MM.1S (cell line): ENCODE measurements around the gene TMC2.
"Not testable (repeated sequence)": the region's sequence is repeated elsewhere in the genome, so short reads cannot be mapped to it uniquely, and the experiment has no call there.

Experiments used
- EZH2 ChIP-seq: fragments of 300-600 bp; sonication (generic); optimal IDR thresholded peaks from 2 replicates; pipeline ENCODE3; 2017; ENCODE audit warnings: low read depth, mild to moderate bottlenecking, antibody characterized with exemption, low read length, mixed read lengths
- EZH2phosphoT487 ChIP-seq: fragments of 300-600 bp; sonication (generic); IDR thresholded peaks from 2 replicates; pipeline ENCODE4 v1.6.1; 2018; ENCODE audit warnings: antibody characterized with exemption, low read length
- TF ChIP-seq, protein P1 (sequence below): fragments of 300-600 bp; sonication (generic); IDR thresholded peaks from 2 replicates; pipeline ENCODE4 v1.5.1; 2016; ENCODE audit warnings: antibody characterized with exemption, low read length, mixed read lengths

DNA sequence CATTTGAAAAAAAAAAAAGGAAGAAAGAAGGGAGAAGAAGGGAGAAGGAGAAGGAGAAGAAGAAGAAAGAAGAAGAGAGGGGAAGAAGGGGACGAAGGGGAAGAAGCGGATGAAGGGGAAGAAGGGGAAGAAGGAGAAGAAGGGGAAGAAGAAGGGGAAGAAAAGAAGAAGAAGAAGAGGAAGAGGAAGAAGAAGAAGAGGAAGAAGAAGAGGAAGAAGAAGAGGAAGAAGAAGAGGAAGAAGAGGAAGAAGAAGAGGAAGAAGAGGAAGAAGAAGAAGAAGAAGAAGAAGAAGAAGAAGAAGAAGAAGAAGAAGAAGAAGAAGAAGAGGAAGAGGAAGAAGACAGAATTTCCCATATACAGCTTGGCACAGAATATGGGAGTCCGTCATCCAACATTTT, 145.7 kb downstream of the TMC2 start:
- TF ChIP-seq, protein P1, sequence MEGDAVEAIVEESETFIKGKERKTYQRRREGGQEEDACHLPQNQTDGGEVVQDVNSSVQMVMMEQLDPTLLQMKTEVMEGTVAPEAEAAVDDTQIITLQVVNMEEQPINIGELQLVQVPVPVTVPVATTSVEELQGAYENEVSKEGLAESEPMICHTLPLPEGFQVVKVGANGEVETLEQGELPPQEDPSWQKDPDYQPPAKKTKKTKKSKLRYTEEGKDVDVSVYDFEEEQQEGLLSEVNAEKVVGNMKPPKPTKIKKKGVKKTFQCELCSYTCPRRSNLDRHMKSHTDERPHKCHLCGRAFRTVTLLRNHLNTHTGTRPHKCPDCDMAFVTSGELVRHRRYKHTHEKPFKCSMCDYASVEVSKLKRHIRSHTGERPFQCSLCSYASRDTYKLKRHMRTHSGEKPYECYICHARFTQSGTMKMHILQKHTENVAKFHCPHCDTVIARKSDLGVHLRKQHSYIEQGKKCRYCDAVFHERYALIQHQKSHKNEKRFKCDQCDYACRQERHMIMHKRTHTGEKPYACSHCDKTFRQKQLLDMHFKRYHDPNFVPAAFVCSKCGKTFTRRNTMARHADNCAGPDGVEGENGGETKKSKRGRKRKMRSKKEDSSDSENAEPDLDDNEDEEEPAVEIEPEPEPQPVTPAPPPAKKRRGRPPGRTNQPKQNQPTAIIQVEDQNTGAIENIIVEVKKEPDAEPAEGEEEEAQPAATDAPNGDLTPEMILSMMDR = not testable (repeated sequence)
- not testable (repeated sequence) for TF ChIP-seq EZH2phosphoT487, EZH2
